ENCODE results near the gene CALN1. TPM values are rescaled to one million over a fixed set of nuclear protein-coding genes. Genes with fewer than 3 reads are reported as not detected.

Gene CALN1
- total and polyA plus RNA-seq, 2 of the 8 experiments (the other 6 are each of a cell fraction or from before 2014, with no cell fraction given) = 6.4 to 15.2 TPM

- no peak overlapping the region for H2BK12ac ChIP-seq (ENCODE audit: low read depth, low read length)
- H3K56ac ChIP-seq (replicated peaks; ENCODE audit: insufficient read length, low read depth, low read length) = no peak overlapping the region
- no peaks in the 10 kb centered on the region for H3K9me3 ChIP-seq (ENCODE audit: insufficient read depth in 2 of 2, low read depth in 1 of 2, low read length in 1 of 2)
- H3K23ac ChIP-seq (ENCODE audit: insufficient read length) = no peak overlapping the region
- H2BK15ac ChIP-seq (ENCODE audit: low read length) = no peak overlapping the region
- H3K18ac ChIP-seq (ENCODE audit: extremely low read depth, low read length) = no peak overlapping the region
- no peak overlapping the region for H4K91ac ChIP-seq (replicated peaks; ENCODE audit: insufficient read length, low read length)
- DNase-seq (ENCODE audit: low read depth in 1 of 2, low spot score in 2 of 2) (no peak), FAIRE-seq (no peak)
- H3K14ac ChIP-seq (ENCODE audit: insufficient read length) = no peak overlapping the region
- no peak overlapping the region for H2AFZ ChIP-seq (ENCODE audit: low read length)
- no peaks in the 10 kb centered on the region for H3K27me3 ChIP-seq (replicated peaks in 1 of 4; ENCODE audit: control insufficient read depth in 3 of 4, extremely low read depth in 1 of 4, insufficient read depth in 3 of 4, low read length in 3 of 4)
- H3K4me2 ChIP-seq (ENCODE audit: insufficient read depth in 1 of 2, low read depth in 2 of 2, low read length in 2 of 2) = no peak overlapping the region
- H2AK5ac ChIP-seq (ENCODE audit: low read depth, low read length) = no peak overlapping the region
- H3K9ac ChIP-seq (replicated peaks in 1 of 4; ENCODE audit: extremely low read depth in 1 of 4, low read depth in 3 of 4, low read length in 3 of 4) = no peak overlapping the region
- no peaks in the 10 kb centered on the region for H3K36me3 ChIP-seq (ENCODE audit: control insufficient read depth in 2 of 4, insufficient read depth in 4 of 4, low read length in 3 of 4)
- no peaks in the 10 kb centered on the region; the same call in 1 of the 2 replicates for H3K23me2 ChIP-seq (ENCODE audit: low read depth, low read length)
- H3K4me3 ChIP-seq (ENCODE audit: extremely low read depth in 1 of 4, insufficient read depth in 2 of 4, low read depth in 3 of 4, low read length in 4 of 4) = no peak overlapping the region
- ChIA-PET POLR2A (ENCODE audit: partially characterized antibody) (interaction anchor here (0.6 kb wide), 1 partner anchor 92 kb away, joined by 3 read pairs; no protein-coding TSS in a partner anchor), CTCF (ENCODE audit: partially characterized antibody) (interaction anchor here (0.8 to 1.7 kb wide), 2 partner anchors 20 to 351 kb away, joined by 3 to 6 read pairs; no protein-coding TSS in a partner anchor)
- H2BK120ac ChIP-seq (replicated peaks; ENCODE audit: low read depth, low read length) = no peak overlapping the region
- H4K20me1 ChIP-seq (replicated peaks in 1 of 2; ENCODE audit: control insufficient read depth in 1 of 2, insufficient read depth in 2 of 2, low read length in 2 of 2) = no peaks in the 10 kb centered on the region
- H4K8ac ChIP-seq (ENCODE audit: extremely low read depth, insufficient read depth, low read length) = no peak overlapping the region
- H2BK5ac ChIP-seq (ENCODE audit: low read depth, low read length) = no peak overlapping the region
- no peak overlapping the region for H2BK20ac ChIP-seq (ENCODE audit: low read length)
- H3K4ac ChIP-seq (replicated peaks; ENCODE audit: insufficient read length, low read depth, low read length) = no peak overlapping the region
- 88% methylated on average over 5 of the region's 5 CpGs; no CpG with 5 or more reads in 1 of the 2 experiments for WGBS, 2 experiments (ENCODE audit: extremely low coverage in 1 of 2, insufficient coverage in 1 of 2, insufficient read length in 1 of 2, insufficient replicate concordance in 2 of 2, low coverage in 1 of 2, low lambda C conversion rate in 2 of 2, missing lambda C conversion rate in 1 of 2)
- H3K27ac ChIP-seq (ENCODE audit: low read depth, low read length) = no peak overlapping the region
- no peak overlapping the region for H4K5ac ChIP-seq (ENCODE audit: insufficient read length, low read depth, low read length)
- H3K79me2 ChIP-seq (ENCODE audit: control insufficient read depth in 1 of 2, insufficient read depth in 2 of 2, low read length in 2 of 2) = peaks cover 0 to 6% of the 10 kb centered on the region in 2 experiments; a peak in 1 of 4 replicates
- peaks cover 0 to 3% (median 1%) of the 10 kb centered on the region in 4 experiments; a peak in 4 of 7 replicates for H3K4me1 ChIP-seq (replicated peaks in 1 of 4; ENCODE audit: control insufficient read depth in 3 of 4, insufficient read depth in 4 of 4, low read length in 3 of 4)
- H3K79me1 ChIP-seq (ENCODE audit: low read depth, low read length) = peaks cover 5% of the 10 kb centered on the region; the same call in 1 of the 2 replicates
- TF ChIP-seq POLR2A (IDR thresholded peaks at IDR 0.05; ENCODE audit: control extremely low read depth in 1 of 2, low read depth in 2 of 2, low read length in 2 of 2) = no peak
These were observed 98.2 kb downstream of the CALN1 start for GRCh38 chr7:72313906-72314305.

All from H1 (cell line).